HG02759 (cell line): ENCODE measurements around the gene NAA80.
"Not testable (repeated sequence)": the region's sequence is repeated elsewhere in the genome, so short reads cannot be mapped to it uniquely, and the experiment has no call there.

Experiments
- ATAC-seq: cut with Tn5 transposase; IDR thresholded peaks from one replicate; pipeline ENCODE4 v1.9.1; 2021; ENCODE audit warnings: mild to moderate bottlenecking, moderate library complexity; ENCODE audit not compliant: unreplicated experiment

NAA80 gene

GRCh38 chr3:50293079-50293801 is 6.0 kb downstream of the NAA80 start:
- ATAC-seq, result no peak

- peak; percentile 94 for ATAC-seq
These were observed 6.8 kb downstream of the NAA80 start, which contains the start of gene IFRD2 for GRCh38 chr3:50292159-50293078. Gene IFRD2 (minus strand): TSS chr3:50292429. CDS start chr3:50292274, 155 bp downstream.

- no peak for ATAC-seq
These were observed 9.0 kb downstream of the NAA80 start for GRCh38 chr3:50290161-50290641.

DNA sequence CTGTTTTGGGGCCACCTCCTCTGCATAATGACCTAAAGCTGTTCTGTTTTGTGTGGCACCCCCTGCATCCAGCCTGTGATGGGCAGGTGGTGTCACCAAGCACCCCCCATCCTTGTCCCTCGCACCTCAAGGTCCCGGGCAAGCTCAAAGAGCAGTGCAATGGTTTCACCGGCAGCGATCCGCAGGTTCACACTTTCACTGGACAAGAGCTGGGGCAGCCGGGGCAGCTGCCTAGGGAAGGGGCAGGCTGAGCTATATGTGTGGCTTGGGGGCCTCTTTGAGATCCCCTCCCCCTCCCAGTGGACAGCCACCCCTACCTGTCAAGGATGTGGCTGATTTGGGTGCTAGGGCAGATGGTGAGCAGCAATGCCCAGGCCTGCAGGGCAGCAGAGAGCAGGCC is 10.1 kb downstream of the NAA80 start:
- no peak for ATAC-seq

GRCh38 chr3:50288387-50289007 is 10.7 kb downstream of the NAA80 start:
- ATAC-seq, result no peak

DNA sequence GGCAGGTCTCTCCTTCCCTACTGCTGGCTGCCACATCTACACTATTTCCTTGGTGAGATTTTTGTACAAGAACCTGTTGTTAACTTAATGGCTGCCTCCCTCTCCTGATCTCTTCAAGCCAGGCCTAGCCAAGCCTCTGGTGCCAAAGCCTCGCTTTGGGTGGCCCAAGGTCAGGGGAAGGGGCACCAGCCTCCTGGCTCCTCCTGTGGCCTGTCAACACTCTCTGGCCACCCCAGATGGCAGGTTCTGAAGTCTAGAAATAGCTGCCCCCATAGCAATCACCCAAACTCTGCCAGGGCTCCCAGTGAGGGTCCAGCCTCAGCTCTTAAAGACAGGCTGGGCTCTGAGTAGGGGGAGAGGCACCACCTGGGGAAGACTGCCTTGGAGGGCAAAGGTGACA is 11.9 kb downstream of the NAA80 start:
- no peak for ATAC-seq

DNA sequence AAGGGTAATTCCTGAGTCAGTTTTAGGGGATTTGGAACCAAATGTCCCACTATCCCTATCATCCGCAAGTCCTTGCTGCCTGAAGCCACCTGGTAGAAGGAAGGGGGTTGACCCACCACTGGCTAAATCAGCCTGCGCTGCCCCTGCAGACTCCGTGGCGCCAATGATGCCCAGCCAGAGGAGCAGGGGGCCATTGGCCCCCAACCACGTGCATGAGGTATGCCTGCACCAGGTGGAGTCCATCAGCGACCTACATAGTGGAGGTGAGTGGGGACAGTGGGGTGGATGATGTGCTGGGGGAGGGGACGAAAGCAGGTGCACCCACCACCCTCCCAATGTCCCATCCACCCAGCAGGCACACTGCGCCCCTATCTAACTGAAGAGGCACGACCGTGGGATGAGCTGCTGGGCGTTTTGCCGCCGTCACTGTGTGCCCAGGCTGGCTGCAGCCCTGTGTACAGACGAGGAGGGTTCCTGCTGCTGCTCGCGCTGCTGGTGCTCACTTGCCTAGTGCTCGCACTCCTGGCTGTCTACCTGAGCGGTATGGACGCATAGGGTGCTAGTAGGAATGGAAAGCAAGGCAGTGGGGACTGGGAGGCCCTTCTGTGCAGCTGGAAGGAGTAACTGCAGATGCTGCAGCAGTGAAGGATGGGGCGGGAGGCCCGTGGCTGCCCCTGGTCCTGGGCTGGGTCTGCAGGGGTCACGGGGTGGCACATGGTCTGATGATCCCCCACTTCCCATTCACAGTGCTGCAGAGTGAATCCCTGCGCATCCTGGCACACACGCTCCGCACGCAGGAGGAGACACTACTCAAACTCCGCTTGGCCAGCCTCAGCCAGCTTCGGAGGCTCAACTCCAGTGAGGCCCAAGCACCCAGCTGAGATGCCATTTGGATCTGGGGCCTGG is 12.6 kb downstream of the NAA80 start:
- no peak for ATAC-seq

DNA sequence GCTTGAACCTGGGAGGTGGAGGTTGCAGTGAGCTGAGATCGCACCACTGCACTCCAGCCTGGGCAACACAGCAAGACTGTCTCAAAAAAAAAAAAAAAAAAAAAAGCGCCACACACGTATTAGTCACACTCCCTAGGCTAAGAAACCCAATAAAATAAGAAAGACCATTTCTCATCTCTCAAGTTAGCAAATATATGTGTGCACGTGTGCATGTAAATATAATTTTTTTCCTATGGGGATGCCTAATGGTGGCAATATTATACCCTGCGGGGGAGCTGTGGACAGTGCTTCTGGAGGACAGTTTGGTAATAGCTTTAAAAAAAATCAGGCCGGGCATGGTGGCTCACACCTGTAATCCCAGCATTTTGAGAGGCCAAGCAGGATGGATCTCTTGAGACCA is 15.1 kb downstream of the NAA80 start:
- ATAC-seq, result not testable (repeated sequence)

DNA sequence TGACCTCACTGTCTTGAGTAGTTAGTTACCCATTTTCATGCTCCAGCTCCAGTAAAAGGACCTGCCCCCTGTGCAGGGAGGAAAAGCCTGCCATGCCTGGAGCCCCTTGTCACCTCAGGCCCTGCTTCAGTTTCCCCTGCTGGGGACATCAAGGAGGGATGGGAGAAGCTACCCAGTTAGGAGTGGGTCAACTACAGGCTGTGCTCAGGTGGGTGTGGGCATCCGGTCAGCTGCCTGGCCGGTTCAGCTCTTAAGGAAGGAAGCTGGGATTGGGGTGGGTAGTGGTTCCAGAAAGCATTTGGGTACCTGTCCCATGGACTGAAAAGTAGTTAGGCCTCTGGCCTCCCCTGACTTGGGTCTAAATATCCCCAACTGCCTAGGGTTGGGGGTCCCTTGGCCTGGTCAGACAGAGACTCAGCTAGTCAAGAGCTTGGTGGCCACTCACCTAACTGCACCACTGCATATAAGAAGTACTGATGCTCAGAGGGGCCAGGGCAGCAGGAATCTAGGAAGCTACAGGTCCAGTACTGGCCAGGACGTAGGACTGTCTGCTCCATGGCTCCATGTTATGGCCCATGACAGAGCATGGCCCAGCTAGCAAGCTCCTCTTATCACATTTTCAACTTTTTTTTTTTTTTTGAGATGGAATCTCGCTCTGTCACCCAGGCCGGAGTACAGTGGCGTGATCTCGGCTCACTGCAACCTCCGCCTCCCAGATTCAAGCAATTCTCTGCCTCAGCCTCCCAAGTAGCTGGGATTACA is 19.8 kb downstream of the NAA80 start:
- no peak for ATAC-seq

DNA sequence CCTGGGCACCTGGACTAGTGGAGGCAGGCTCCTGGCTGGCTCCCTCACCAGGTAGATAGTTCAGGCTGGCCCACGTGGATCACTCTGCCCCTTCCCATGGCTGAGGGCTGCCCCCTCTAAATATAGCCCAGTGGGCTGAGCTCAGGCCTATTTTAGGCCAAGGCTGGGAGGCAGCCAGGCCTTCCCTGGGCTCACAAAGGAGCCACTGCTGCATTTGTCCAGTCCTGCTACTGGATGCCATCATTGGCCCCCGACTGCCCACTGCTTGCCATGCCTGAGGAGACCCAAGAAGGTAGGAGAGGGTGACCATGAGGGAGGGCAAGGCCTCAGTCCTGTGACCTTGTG is 20.4 kb downstream of the NAA80 start, which contains the start of gene LSMEM2:
Gene LSMEM2 (plus strand): TSS at position 208 of the 345 bp plus-strand sequence. CDS start 27 bp downstream, at position 235.
- no peak for ATAC-seq

GRCh38 chr3:50278123-50278879 is 20.9 kb downstream of the NAA80 start:
- no peak for ATAC-seq

- no peak for ATAC-seq
These were observed 22.5 kb downstream of the NAA80 start for GRCh38 chr3:50276762-50277101.

DNA sequence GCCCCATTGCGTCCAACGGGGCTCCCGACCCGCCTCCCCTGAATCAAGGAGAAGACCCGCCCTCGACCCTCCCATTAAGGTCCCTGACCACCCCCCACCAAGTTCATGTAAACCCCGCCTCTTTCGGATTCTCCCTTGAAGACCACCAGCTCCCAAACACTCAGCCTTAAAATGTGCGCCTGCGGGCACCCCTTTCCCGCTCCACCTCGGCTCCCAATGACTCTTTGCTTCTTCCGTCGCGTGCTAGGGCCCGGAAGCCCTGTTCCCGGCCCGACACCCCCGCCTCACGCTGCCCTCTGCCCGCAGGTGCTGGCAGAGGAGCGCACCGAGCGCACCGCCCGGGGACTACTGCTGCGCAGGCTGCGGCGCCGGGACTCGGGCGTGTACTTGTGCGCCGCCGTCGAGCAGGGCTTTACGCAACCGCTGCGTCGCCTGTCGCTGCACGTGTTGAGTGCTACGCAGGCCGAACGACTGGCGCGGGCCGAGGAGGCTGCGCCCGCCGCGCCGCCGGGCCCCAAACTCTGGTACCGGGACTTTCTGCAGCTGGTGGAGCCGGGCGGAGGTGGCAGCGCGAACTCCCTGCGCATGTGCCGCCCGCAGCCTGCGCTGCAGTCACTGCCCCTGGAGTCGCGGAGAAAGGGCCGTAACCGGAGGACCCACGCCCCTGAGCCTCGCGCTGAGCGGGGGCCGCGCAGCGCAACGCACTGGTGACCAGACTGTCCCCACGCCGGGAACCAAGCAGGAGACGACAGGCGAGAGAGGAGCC is 23.0 kb downstream of the NAA80 start:
- no peak for ATAC-seq

DNA sequence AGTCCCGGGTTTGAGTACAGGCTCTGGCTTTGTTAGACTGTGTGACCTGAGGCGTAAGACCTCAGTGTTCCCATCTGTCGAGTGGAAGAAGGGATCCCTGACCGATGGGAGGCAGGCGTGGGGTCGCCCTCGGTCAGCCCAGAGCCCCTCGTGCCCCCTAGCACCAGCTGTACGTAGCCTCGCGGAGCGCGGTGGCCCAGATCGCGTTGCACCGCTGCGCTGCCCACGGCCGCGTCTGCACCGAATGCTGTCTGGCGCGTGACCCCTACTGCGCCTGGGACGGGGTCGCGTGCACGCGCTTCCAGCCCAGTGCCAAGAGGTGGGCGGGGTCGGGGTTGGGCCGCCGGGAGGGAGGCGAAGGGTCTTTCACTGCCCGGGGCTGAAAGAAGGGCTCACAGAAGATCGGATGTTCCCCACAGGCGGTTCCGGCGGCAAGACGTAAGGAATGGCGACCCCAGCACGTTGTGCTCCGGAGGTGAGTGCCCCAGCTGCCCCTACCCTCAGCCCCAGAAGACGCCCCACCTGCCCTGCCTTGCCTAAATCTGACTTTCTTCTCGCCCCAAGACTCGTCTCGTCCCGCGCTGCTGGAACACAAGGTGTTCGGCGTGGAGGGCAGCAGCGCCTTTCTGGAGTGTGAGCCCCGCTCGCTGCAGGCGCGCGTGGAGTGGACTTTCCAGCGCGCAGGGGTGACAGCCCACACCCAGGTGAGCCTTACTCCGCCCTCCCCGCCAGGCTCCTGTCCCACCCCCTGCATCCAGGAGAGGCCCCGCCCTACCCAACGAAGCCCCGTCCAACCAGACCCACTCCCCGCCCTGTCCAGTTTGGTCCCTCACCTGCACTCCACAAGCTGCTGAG is 23.8 kb downstream of the NAA80 start:
- no peak for ATAC-seq

DNA sequence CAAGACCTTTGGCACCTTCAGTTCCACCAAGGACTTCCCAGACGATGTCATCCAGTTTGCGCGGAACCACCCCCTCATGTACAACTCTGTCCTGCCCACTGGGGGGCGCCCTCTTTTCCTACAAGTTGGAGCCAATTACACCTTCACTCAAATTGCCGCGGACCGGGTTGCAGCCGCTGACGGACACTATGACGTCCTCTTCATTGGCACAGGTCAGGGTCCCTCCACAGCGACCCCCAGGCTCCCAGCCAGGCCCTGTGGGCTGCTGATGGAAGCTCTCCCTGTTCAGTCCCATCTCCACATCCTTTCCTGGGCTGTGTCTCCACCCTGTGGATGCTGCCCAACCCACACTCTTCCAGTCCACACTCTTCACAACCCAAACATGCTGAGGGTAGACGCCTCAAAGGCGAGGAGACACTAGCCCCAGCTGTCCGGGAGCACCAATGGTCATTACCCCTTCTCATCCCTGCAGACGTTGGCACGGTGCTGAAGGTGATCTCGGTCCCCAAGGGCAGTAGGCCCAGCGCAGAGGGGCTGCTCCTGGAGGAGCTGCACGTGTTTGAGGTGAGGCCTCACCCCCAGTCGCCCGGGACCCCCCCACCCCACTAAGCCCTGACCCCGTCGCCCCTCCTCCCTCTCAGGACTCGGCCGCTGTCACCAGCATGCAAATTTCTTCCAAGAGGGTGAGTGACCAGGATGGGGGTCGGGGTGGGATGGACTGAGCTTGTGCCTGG is 24.7 kb downstream of the NAA80 start:
- no peak for ATAC-seq

GRCh38 chr3:50273689-50274065 is 25.5 kb downstream of the NAA80 start:
- ATAC-seq, result no peak
